GM12864 (cell line): ENCODE measurements around the gene TPMT.
"Not testable (repeated sequence)": the region's sequence is repeated elsewhere in the genome, so short reads cannot be mapped to it uniquely, and the experiment has no call there.

Experiments
- DNase-seq: peaks from one replicate; pipeline ENCODE4 v3.0.0-alpha.2; 2011; ENCODE audit warnings: low read depth
- H3K4me3 ChIP-seq: 2 replicates; pipeline ENCODE4 v1.5.1; 2011; ENCODE audit warnings: mild to moderate bottlenecking, low read depth, low read length, control low read depth
- TF ChIP-seq, protein P1 (sequence below): IDR thresholded peaks from 2 replicates; pipeline ENCODE4 v1.5.1; 2011; ENCODE audit warnings: low read depth, mild to moderate bottlenecking, moderate library complexity, low read length, control low read depth, inconsistent platforms; ENCODE audit errors: missing control alignments

TPMT gene

DNA sequence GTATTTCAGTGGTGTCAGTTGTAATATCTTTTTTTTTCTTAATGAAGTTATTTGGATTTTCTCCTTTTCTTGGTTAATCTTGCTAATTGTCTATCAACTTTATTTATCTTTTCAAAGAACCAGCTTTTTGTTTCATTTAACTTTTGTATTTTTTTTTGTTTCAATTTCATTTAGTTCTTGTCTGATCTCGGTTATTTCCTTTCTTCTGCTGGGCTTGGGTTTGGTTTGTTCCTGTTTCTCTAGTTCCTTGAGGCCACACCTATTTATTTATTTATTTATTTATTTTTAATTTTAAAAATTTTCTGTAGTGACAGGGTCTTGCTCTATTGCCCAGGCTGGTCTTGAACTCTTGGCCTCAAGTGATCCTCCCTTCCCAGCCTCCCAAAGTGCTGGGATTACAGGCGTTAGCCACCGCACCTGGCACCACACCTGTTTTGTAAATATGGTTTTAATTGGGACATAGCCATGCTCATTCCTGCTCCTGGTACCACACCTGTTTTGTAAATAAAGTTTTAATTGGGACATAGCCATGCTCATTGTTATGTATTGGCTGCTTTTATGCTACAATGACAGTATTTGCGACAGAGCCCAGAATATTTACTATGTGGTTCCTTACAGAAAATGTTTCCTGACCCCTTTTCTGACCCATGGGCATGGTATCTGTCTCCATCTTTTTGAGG is 22.5 kb upstream of the TPMT start:
- H3K4me3 ChIP-seq, result no peak overlapping the region
- TF ChIP-seq, protein P1, sequence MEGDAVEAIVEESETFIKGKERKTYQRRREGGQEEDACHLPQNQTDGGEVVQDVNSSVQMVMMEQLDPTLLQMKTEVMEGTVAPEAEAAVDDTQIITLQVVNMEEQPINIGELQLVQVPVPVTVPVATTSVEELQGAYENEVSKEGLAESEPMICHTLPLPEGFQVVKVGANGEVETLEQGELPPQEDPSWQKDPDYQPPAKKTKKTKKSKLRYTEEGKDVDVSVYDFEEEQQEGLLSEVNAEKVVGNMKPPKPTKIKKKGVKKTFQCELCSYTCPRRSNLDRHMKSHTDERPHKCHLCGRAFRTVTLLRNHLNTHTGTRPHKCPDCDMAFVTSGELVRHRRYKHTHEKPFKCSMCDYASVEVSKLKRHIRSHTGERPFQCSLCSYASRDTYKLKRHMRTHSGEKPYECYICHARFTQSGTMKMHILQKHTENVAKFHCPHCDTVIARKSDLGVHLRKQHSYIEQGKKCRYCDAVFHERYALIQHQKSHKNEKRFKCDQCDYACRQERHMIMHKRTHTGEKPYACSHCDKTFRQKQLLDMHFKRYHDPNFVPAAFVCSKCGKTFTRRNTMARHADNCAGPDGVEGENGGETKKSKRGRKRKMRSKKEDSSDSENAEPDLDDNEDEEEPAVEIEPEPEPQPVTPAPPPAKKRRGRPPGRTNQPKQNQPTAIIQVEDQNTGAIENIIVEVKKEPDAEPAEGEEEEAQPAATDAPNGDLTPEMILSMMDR, result no peak
- no peak for DNase-seq

DNA sequence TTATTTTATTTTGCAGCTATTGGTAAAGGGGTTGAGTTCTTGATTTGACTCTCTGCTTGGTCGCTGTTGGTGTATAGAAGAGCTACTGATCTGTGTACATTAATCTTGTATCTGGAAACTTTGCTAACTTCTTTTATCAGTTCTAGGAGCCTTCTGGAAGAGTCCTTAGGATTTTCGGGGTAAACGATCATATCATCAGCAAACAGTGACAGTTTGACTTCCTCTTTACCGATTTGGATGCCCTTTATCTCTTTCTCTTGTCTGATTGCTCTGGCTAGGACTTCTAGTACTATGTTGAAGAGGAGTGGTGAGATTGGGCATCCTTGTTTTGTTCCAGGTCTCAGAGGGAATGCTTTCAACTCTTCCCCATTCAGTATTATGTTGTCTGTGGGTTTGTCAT is 21.3 kb upstream of the TPMT start:
- DNase-seq, H3K4me3 ChIP-seq: not testable (repeated sequence)

DNA sequence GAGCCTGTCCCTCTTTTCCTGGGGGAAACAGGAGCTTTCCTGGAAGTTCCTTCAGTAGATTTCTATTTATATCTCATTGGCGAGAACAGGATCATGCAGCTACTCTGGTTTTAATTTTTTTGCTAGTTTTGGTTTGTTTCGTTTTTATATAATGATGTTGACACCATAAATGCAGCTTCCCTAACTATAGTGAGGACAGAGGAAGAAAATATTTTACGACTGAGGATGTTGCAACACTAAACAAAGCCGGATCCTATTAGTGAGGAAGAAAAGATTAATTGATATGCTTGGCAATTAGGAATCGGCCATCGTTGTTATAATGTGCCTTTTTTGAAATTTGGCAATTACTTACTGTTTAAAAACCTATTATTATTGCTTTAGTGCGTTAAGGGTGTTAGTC is 17.0 kb upstream of the TPMT start:
- no peak for DNase-seq
- TF ChIP-seq, protein P1, result no peak
- H3K4me3 ChIP-seq, result no peak overlapping the region

DNA sequence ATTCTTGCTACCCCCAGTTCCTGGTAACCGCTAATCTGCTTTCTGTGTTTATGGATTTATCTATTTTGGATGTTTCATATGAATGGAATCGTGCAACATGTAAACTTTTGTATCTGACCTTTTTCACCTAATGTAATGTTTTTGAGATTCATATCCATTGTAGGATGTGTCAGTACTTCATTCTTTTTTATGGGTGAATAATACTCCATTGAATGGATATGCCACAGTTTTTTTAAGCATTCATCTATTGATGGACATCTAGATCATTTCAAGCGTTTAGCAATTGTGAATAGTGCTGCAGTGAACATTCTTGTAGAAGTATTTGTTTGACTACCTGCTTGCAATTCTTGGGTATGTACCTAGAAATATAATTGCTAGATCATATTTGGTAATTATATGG is 13.4 kb upstream of the TPMT start:
- TF ChIP-seq, protein P1, result no peak
- no peak overlapping the region for H3K4me3 ChIP-seq
- no peak for DNase-seq

DNA sequence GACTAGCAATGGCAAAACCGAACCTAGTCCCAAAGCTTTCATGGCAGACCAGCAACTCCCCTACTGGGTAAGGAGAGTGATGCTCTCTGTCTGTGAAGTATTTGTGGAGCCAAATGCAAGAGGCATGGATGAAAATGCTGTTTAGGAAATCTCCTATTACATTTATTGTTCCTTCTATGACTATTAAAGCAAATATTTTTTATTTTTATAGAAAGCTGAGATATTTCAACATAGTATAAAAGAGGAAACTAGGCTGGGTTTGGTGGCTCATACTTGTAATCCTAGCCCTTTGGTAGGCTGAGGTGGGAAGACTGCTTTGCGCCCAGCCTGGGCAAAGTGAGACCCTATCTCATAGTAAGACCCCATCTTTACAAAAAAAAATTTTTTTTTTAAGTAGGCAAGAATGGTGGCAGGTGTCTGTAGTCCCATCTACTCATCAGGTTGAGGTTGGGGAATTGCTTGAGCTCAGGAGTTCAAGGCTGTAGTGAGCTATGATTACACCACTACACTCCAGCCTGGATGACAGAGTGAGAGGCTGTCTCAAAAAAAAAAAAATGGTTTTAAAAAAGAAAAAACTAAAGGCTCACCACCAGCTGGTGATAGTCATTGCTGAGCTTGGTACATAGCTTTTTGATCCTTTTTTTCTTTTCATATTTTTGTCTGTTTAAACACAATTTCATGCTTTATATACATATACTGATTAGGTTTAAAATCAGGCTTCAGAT is 11.6 kb upstream of the TPMT start:
- no peak for DNase-seq
- TF ChIP-seq, protein P1, result no peak

DNA sequence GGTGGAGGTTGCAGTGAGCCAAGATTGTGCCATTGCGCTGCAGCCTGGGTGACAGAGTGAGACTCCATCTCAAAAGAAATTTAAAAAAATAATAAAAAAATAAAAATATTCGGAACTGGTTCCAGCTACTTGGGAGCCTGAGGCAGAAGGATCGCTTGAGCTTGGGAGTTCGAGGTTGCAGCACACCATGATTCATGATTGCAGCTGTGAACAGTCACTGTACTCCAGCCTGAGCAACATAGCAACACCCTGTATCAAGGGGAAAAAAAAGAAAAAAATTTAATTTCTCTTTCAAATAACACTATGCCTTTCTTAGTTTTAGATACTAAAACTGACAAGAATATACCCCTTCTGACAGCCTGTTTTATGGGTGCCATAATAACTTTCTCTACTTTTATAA is 10.9 kb upstream of the TPMT start:
- DNase-seq, result no peak

More for the DNA sequence above, 11.6 kb upstream of the TPMT start:
- no peak overlapping the region for H3K4me3 ChIP-seq

DNA sequence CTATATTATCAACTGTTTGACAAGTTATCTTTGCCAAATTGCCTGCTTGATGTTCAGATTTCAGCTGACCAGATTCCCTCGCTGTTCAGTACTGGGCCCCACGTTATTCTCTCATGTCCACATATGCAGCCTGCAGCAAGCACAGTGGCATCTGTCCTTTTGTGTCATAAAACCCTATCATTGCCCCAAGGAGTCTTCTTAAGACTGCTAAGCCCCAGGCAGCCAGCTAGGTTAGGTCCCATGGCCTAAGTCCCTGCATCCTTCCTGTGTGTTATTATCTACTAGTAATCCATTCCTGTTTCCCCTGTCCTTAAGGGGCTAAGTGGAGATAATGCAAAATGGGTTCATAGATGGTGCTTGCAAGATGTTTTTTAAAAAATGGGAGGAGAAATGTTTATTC is 7.5 kb upstream of the TPMT start:
- TF ChIP-seq, protein P1, result no peak
- no peak for DNase-seq
- no peak overlapping the region for H3K4me3 ChIP-seq

More for the DNA sequence above, 10.9 kb upstream of the TPMT start:
- TF ChIP-seq, protein P1, result no peak
- H3K4me3 ChIP-seq, result no peak overlapping the region
